Kidney (tissue), 14 donors: ENCODE results near the gene KIF17. TPM values are rescaled to one million over a fixed set of nuclear protein-coding genes. Genes with fewer than 3 reads are reported as not detected.

Source experiments
- DNase-seq, 5 donors: peaks; one replicate each; pipeline ENCODE4 v3.0.0-alpha.2; 2013 to 2020
- FAIRE-seq: peaks from 2 replicates; lab custom pipeline; 2012; peaks lifted over from hg19 to GRCh38; lab: Jason Lieb, UNC
- H3K27ac ChIP-seq, 2 donors: one replicate each; pipeline ENCODE4 v1.7.0; 2013; ENCODE audit warnings: low read depth in 2 of 2, low read length in 2 of 2, inconsistent platforms in 1 of 2
- H3K27me3 ChIP-seq: one replicate; pipeline ENCODE4 v1.7.1; 2013; ENCODE audit warnings: low read length, inconsistent platforms; ENCODE audit not compliant: control insufficient read depth, insufficient read depth
- H3K36me3 ChIP-seq, 3 donors: one replicate each; pipeline versions ENCODE4 v1.7.0 to v1.7.1; 2013; ENCODE audit warnings: low read length in 3 of 3, control low read depth in 1 of 3, inconsistent platforms in 1 of 3; ENCODE audit not compliant: insufficient read depth in 3 of 3, control insufficient read depth in 2 of 3
- H3K4me1 ChIP-seq, 3 donors: one replicate each; pipeline versions ENCODE4 v1.7.0 to v1.7.1; 2013; ENCODE audit warnings: low read length in 3 of 3, inconsistent platforms in 1 of 3, low read depth in 1 of 3; ENCODE audit not compliant: control insufficient read depth in 2 of 3, insufficient read depth in 2 of 3
- H3K4me3 ChIP-seq, 3 donors: one replicate each; pipeline versions ENCODE4 v1.7.0 to v1.8.1; 2013; ENCODE audit warnings: low read length in 3 of 3, control low read depth in 1 of 3, inconsistent platforms in 1 of 3
- H3K9ac ChIP-seq, 3 donors: one replicate each; pipeline versions ENCODE4 v1.7.0 to v1.7.1; 2013; ENCODE audit warnings: low read length in 3 of 3, control low read depth in 1 of 3, inconsistent platforms in 1 of 3
- H3K9me3 ChIP-seq, 3 donors: one replicate each; pipeline versions ENCODE4 v1.7.0 to v1.7.1; 2013; ENCODE audit warnings: low read length in 3 of 3, control low read depth in 1 of 3, inconsistent platforms in 1 of 3; ENCODE audit not compliant: control insufficient read depth in 2 of 3, insufficient read depth in 1 of 3
- intact Hi-C: fragments of 100-400 bp; cut with DNase I; formaldehyde crosslinking; loops from one replicate; pipeline ENCODE4 v1.11.1; 2022
- polyA plus RNA-seq: library from polyadenylated mRNA; stranded (reverse); fragments of 350-450 nt; fragmentation: Illumina TruSeq; extraction: RNeasy Lipid Tissue Mini Kit (QIAGEN cat#74804); gene quantifications from one replicate; pipeline ENCODE4 v1.2.3, GENCODE V29; 2014; ENCODE audit warnings: low read depth, low replicate concordance; ENCODE audit not compliant: insufficient read depth
- total RNA-seq: library from RNA; stranded (reverse); fragmentation: NEBNext Ultra II Directional; extraction: Animal tissue kit (Norgen Biotek cat#: 25700); gene quantifications from one replicate; pipeline ENCODE4 v1.2.1, GENCODE V29; 2021
- TF ChIP-seq, protein P1 (sequence below): IDR thresholded peaks from 3 replicates; pipeline ENCODE4 v1.5.1; 2012; ENCODE audit warnings: mild to moderate bottlenecking, moderate library complexity, borderline replicate concordance; ENCODE audit not compliant: insufficient read depth; ENCODE audit errors: extremely low read depth
- donor health status: control.
- donor health status: control.
- donor health status: control.
- donor health status: control.
- donor health status: control.
- donor health status: DM: yes; HTN: yes; CAD: no.
- donor health status: Normal renal cell carcinoma (clear cell type).

The KIF17 gene
- total and polyA plus RNA-seq, 2 donors from 2014 or later, result 3.7 to 4.9 TPM

DNA sequence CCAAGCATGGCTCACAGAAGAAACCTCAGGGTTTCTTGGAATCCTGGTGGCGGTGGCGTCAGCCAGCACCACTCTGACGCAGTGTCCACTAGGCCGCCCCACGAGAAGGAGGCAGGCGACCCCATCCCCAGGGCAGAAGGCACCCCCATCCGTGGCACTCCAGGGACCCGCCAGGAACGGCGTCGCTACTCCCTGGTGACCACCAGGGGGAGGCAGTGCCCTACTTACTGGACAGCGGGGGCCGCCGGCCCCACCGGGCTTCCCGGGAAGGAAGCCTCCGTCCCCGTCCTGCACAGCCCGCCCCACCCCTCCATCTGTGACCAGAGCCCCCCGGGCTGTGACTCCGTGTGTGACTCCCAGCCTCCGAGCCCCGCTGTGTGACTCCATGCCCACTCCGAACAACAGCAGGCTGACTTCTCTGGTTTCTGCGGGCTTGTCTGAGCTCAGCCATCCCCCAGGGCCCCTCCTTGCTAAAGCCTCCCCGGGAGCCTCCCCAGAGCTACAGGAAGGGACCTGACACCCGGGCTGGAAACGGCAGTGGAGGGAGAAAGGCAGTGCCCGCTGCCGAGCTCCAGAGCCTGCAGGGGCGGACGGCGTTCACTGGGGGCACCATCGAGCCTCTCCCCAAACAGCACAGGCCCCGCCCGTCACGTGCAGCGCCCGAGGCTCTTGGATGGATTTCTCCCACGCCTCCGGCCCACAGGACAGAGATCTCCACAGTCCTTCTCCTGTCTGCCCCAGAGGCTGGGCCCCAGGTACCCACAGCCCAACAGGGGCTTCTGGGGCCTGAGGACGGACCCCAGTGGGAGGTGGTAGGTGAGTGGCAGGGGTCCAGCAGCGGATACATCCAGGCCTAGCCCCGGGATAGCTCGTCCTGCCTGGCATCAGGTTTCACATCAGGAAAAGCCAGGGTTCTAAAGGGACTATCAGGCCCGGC is 21.1 kb downstream of the KIF17 start:
- peak overlapping the region; percentile 36 to 73 (median 51) for H3K4me3 ChIP-seq
- intact Hi-C loops, result loop anchor here (10.0 kb wide), 1 partner anchor 498 kb away; no protein-coding TSS in a partner anchor
- H3K27me3 ChIP-seq, result no peaks in the 10 kb centered on the region
- H3K36me3 ChIP-seq, result no peaks in the 10 kb centered on the region
- TF ChIP-seq, protein P1, sequence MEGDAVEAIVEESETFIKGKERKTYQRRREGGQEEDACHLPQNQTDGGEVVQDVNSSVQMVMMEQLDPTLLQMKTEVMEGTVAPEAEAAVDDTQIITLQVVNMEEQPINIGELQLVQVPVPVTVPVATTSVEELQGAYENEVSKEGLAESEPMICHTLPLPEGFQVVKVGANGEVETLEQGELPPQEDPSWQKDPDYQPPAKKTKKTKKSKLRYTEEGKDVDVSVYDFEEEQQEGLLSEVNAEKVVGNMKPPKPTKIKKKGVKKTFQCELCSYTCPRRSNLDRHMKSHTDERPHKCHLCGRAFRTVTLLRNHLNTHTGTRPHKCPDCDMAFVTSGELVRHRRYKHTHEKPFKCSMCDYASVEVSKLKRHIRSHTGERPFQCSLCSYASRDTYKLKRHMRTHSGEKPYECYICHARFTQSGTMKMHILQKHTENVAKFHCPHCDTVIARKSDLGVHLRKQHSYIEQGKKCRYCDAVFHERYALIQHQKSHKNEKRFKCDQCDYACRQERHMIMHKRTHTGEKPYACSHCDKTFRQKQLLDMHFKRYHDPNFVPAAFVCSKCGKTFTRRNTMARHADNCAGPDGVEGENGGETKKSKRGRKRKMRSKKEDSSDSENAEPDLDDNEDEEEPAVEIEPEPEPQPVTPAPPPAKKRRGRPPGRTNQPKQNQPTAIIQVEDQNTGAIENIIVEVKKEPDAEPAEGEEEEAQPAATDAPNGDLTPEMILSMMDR, result peak; percentile 87
- no peaks in the 10 kb centered on the region for H3K9me3 ChIP-seq
- peak overlapping the region; percentile 22 to 84 (median 62) for H3K9ac ChIP-seq
- peak overlapping the region; percentile 70 to 71 for H3K27ac ChIP-seq
- peak; percentile 95 to 97 (median 96) for DNase-seq
- FAIRE-seq, result no peak
- peaks cover 0 to 2% (median 0%) of the 10 kb centered on the region in 3 donors for H3K4me1 ChIP-seq

DNA sequence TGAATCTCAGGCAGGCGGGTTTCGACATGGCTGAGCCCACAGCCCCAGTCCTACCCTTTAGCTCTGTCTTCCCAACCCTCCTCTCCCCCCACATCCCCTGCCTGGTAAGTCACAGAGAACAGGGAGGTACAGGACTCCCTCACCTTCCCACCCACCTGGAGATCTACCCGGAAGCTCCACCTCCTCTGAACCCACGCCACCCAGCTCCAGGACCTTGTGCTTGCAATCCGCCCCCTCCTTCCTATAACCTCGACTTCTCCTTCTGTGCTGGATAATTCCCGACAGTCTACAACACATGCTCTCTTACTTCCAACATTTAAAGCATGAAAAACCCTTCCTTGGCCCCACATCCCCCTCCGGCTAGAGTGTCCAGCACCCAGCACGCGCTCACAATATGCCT is 22.3 kb downstream of the KIF17 start:
- FAIRE-seq, result no peak
- H3K9ac ChIP-seq, result no peak overlapping the region
- intact Hi-C loops, result loop anchor here (10.0 kb wide), 1 partner anchor 499 kb away; no protein-coding TSS in a partner anchor
- no peaks in the 10 kb centered on the region for H3K27me3 ChIP-seq
- DNase-seq, result no peak
- H3K4me3 ChIP-seq, result no peak overlapping the region
- H3K36me3 ChIP-seq, result no peaks in the 10 kb centered on the region
- TF ChIP-seq, protein P1, result no peak
- H3K4me1 ChIP-seq, result peaks cover 0 to 2% (median 0%) of the 10 kb centered on the region in 3 donors
- no peak overlapping the region for H3K27ac ChIP-seq
- no peaks in the 10 kb centered on the region for H3K9me3 ChIP-seq

DNA sequence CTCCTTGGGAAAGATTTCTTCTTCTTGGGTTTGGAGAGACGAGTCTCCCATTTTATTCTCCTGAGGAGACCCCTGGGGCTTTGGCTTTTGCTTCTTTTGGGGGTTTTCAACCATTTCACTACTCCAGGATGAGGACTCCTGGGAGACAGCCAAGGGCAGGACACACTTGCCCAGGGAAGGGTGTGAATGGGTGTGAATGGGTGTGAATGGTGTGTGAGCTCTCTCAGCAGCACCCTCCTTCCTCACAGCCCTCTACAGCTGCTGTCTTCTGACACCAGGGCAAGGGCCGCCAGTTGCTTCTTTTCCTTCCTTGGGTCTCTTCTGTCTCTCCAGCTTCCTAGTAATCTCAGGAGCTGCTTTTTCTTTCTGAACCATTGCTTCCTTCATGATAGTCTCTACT is 24.2 kb downstream of the KIF17 start:
- no peak for DNase-seq
- H3K4me1 ChIP-seq, result peaks cover 0 to 2% (median 0%) of the 10 kb centered on the region in 3 donors
- intact Hi-C loops, result loop anchor here (10.0 kb wide), 1 partner anchor 501 kb away; no protein-coding TSS in a partner anchor
- H3K4me3 ChIP-seq, result no peak overlapping the region
- H3K27me3 ChIP-seq, result no peaks in the 10 kb centered on the region
- TF ChIP-seq, protein P1, result no peak
- no peak overlapping the region for H3K27ac ChIP-seq
- no peaks in the 10 kb centered on the region for H3K36me3 ChIP-seq
- H3K9ac ChIP-seq, result no peak overlapping the region
- FAIRE-seq, result no peak
- H3K9me3 ChIP-seq, result no peaks in the 10 kb centered on the region
